HG02870 (cell line): Measurements from ENCODE around the gene PCDH10.

Experiments
- ATAC-seq: cut with Tn5 transposase; IDR thresholded peaks from one replicate; pipeline ENCODE4 v1.9.1; 2021; ENCODE audit warnings: mild to moderate bottlenecking, moderate library complexity; ENCODE audit not compliant: unreplicated experiment

PCDH10 gene

DNA sequence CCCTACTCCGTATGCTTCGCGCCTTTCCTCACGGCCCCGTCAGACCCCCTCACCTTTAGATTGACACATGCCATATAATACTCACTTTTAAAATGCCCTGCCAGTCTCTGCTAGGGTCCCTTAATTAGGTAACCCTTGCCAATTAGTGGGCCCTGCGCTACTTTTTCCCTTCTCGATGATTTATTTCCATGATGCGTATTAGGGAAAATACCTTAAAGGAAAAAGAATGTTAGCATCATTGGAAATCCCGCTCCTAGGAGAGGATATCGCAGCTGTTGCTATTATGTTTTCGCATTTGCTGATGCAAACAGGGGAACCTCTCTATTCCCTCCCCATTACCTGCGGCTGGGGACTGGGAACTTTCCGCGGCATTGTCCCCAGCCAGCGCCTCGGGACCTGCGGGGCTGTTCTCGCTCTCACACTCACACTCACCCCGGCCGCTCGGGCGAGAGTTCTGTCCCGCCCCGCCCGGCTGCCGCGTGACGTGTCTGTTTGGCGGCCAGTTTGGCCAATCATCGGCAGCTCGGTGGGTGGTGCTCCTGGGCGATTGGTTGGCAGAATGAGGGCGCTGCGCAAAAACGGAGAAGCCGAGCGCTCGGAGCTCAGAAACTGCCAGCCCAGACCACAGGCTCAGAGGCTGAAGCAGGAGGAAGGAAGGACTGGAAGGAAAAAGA, at the start of gene PCDH10:
PCDH10 (plus strand) TSS at position 605 of the 674 bp plus-strand sequence. CDS start 847 bp downstream, outside the sequence.
- peak; percentile 93 for ATAC-seq

- no peak for ATAC-seq
Observed at GRCh38 chr4:133102043-133102442, 47.1 kb upstream of the PCDH10 start.

DNA sequence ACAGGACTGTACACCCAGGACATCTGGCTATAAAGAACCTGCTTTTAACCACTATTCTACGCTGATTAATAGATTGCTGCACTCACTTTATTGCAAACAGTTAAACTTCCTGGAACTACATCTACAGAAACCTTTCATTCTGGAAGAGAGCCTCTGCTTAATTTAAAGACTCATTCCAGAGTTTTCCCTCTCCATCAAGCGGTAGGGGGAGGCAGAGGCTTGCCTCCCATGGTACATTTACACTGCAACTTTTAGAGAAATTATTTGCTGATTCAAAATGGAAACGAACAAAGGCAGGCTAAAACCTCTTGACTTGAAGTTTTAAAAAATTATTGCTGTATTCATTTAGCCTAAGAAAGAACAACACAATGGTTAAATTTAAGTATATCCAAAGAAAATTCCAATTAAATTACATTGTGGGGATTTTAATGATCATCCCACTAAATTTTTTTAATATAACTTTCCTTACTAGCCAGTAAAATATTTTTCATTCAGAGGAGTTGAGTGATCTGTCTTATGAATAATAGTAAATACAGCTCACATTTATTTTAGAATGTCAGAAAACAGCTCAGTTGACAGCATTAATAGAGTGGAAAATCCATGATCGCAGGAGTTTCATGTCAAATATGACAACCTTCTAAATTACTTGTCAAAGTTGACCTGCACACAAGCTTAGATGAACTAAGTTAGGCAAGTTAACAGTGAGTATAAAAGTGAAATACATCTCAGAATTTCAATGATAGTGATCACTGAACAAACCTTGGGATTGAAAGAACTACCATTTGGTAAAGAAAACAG, 46.3 kb upstream of the PCDH10 start:
- ATAC-seq: no peak

GRCh38 chr4:133112641-133113040, 36.5 kb upstream of the PCDH10 start:
- ATAC-seq: no peak

DNA sequence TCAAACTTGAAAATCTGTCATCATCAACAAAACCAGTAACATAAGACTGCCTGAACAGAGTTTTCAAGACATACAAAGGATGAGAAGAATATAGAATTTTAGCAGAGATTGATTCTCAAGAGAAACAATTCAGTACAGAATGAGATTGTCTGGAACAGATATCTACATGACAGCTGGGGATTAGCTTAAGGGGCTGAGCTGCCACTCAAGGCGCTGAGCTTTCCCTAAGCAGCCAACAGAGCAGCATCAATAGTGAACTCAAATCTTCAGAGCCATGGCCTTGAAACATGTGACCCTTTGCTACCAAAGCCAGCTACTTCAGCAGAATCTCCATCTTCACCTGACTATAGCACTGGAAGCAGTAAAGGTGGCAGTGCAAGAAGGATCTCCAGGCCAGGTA, 24.3 kb upstream of the PCDH10 start:
- no peak for ATAC-seq

- ATAC-seq: no peak
Observed at GRCh38 chr4:133127500-133127899, 21.6 kb upstream of the PCDH10 start.

DNA sequence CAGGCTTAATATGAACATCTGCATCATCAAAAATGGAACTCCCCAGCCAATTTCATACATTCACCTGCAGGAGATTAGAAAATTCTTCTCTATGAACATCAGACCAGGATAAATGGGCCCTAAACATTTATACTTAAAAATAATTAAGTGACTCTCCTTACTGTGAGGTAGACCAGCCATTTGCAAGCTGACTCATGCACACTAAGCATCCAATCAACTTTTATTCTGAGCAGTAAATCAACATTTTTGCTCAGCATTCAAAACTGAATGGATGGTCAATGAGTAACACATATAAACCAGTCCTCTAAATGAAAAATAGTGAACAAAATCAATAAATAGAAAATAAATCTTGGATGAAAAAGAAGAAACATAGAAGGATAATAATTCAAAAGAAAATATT, 19.9 kb upstream of the PCDH10 start:
- no peak for ATAC-seq

GRCh38 chr4:133130171-133130570, 18.9 kb upstream of the PCDH10 start:
- no peak for ATAC-seq

- ATAC-seq: no peak
Observed at GRCh38 chr4:133131829-133132460, 17.1 kb upstream of the PCDH10 start.

DNA sequence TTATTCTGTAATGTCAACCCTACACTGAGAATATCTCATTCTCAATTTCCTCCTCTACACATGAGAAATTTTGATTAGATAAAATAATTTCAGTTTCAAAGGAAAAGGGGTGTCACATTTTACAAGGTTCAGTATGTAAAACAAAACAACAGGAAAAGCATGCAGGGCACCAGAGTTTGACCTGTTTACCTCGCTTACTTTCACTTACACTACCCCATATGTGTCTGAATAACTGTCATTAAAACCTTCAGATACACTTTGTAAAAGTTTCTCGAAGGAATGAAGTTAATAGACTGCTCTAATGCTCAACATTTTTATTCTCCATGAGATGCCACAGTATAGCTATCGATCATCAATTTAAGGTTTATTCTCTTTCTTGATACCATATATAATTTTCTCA, 12.3 kb upstream of the PCDH10 start:
- no peak for ATAC-seq

DNA sequence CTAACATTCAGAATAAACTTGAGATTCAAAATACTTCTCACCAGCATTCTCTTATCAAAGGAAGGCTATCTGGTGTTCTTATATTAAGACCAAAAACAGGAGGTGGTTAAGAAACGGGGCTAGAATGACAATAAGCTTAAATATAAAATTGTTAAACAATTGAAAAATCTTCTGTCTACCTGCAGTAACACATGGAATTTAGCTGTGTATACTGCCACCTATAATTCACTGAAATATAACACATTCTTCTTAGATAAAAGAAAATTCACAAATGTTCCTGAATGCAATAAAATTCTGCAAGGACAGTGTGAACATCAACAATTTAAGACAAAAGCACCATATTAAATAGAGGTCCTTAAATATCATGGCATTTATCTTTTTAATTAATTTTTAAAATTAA, 11.5 kb upstream of the PCDH10 start:
- ATAC-seq: no peak

GRCh38 chr4:133143775-133144430, 5.2 kb upstream of the PCDH10 start:
- no peak for ATAC-seq

DNA sequence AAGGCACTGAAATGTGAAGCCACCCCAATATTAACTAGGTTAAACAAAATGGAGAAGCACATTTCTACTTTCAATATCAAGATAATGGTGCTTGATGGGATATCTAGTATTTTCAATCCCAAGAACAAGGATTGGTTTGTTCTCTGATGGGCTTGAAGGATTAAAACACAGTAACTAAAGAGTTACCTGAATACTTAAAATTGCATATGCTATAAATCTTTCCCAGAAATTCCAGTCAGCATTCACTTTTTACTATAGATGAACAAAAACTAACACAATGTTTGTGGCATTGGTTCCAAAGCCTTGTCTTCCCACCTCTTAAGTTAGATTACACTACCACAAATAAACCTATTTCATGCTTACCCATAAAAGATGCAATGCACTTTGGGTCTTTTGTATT, 3.9 kb upstream of the PCDH10 start:
- no peak for ATAC-seq

DNA sequence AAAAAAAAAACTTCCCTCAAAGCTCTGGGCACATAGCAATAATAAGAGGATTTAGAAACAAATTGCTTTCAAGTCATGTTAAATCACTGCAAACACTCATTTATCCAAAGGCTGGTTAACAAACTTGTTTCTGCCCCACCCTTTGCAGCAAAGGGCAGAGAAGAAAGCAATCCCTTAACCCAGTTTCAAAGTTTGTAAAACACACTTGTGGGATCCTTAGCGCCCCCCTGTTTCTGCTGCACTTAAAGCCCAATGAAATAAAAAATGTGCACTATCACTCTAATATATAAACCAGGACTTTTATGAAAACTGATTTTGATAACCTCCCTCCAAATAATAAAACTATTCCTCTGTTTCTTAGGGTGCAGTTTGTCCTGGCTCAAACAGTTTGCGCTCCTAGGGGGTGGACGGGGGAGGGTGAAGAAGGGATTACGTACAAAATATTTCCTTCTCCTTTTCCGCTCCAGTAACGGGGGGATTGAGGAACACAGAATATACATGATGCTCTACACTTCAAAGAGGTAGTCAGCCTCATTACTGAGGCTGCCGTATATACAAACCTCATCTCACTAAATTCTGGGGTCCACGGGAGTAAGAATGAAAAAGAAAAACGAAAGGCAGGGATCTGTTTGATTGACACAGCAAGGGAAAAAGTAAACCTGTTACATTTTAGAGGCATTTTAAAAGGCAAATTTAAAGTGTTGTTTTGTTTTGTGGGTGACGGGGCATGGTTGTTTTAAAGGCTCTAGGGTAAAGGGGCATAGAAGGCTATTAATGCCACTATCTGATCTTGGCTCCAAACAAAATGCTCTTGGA, 3.1 kb upstream of the PCDH10 start:
- no peak for ATAC-seq

- ATAC-seq: peak; percentile 34
Observed at GRCh38 chr4:133146574-133147241, 2.4 kb upstream of the PCDH10 start.

GRCh38 chr4:133147286-133147821, 1.7 kb upstream of the PCDH10 start:
- no peak for ATAC-seq

- ATAC-seq: no peak
Observed at GRCh38 chr4:133147921-133148689, 989 bp upstream of the PCDH10 start.

DNA sequence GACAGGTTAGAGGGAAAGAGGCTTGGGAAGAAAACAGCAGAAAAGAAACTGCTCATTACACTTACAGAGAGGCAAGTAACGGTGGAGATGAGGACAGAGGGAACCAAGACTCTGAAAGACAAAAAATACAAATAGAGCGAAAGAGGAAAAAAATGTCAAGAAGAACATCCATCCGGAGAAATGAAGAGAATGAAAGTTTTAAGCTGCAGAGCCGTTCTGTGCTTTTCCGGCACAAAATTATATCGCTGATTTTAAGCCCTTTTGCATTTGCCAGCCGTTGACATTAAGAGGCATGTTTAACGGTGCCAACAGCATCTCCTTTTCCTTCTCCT, 236 bp downstream of the PCDH10 start:
- ATAC-seq: peak; percentile 10

DNA sequence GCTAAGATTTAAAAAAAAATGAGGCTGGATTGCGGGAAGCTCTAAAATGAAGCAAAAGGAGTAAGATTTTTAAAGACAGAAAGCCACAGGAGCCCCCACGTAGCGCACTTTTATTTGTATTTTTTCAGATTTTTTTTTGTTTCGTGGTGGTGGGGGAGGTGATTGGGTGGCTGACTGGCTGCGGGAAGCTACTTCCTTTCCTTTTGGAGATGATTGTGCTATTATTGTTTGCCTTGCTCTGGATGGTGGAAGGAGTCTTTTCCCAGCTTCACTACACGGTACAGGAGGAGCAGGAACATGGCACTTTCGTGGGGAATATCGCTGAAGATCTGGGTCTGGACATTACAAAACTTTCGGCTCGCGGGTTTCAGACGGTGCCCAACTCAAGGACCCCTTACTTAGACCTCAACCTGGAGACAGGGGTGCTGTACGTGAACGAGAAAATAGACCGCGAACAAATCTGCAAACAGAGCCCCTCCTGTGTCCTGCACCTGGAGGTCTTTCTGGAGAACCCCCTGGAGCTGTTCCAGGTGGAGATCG, 908 bp downstream of the PCDH10 start:
- no peak for ATAC-seq
